ENCODE data around the gene DNAAF3.

The DNAAF3 gene

DNA sequence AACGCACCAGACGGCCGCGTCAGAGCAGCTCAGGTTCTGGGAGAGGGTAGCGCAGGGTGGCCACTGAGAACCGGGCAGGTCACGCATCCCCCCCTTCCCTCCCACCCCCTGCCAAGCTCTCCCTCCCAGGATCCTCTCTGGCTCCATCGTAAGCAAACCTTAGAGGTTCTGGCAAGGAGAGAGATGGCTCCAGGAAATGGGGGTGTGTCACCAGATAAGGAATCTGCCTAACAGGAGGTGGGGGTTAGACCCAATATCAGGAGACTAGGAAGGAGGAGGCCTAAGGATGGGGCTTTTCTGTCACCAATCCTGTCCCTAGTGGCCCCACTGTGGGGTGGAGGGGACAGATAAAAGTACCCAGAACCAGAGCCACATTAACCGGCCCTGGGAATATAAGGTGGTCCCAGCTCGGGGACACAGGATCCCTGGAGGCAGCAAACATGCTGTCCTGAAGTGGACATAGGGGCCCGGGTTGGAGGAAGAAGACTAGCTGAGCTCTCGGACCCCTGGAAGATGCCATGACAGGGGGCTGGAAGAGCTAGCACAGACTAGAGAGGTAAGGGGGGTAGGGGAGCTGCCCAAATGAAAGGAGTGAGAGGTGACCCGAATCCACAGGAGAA lies 50.9 kb downstream of the DNAAF3 start:
- DNase-seq: no peak

DNA sequence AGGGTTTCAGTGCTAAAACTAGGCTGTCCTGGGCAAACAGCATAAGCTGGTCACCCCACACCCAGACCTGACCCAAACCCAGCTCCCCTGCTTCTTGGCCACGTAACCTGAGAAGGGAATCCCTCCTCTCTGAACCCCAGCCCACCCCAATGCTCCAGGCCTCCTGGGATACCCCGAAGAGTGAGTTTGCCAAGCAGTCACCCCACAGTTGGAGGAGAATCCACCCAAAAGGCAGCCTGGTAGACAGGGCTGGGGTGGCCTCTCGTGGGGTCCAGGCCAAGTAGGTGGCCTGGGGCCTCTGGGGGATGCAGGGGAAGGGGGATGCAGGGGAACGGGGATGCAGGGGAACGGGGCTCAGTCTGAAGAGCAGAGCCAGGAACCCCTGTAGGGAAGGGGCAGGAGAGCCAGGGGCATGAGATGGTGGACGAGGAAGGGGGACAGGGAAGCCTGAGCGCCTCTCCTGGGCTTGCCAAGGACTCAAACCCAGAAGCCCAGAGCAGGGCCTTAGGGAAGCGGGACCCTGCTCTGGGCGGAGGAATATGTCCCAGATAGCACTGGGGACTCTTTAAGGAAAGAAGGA lies 51.8 kb downstream of the DNAAF3 start:
- DNase-seq: no peak

DNA sequence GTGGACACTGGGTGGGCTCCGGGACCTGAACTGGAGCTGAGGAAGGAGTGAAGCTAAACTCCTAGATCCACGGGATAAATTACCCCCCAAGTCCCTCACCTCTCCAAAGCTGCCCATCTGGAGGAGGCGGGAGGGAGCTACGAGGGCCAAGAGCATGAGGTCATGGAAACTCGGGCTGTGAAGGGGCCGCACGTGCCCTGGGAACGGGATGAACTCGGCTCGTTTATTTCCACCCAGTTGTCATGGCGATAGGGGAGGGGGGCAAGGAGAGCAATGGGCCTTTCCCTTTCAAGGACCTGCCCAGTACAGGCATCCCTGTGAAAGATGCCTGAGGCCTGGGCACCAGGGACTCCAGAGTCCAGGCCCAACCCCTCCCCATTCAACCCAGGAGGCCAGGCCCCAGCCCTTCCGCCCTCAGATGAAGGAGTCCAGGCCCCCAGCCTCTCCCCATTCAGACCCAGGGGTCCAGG lies 52.8 kb downstream of the DNAAF3 start:
- DNase-seq: peak; percentile 63

DNA sequence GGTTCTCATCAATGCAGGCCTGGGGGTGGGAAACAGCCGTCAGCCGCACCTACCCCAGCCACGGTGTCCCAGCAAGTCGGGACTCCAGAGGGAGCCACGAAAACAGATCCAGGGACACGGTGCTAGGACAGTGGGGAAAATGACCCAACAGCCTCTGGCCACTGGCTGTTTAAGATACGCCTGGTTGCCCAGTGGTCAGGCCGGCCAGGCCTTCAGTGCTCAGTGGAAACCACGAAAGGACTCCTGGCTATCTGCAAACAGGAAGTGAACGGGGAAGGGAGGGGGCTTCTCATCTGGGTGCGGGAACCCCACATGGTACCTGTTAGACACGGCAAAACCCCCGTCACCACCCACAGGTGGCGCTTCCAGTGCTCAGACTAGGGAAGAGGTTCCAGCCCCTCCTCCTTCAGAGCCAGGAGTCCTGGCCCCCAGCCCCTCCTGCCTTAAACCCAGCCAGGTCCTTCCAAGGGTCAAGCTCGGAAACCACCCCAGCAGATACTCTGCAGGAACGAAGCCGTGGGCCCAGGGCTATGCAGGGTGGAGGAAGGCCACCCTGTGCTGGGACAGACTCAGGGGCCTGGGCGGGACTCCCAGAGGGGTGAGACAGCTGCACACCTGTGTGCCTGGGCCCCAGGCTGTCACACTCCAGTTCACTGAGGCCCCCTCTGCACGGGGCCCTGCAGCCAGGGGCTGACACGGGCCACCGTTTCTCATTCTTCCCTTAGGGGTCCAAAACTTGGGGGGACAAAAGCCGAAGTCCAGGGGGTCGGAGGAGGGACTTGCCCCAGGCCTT lies 53.4 kb downstream of the DNAAF3 start:
- DNase-seq: no peak

DNA sequence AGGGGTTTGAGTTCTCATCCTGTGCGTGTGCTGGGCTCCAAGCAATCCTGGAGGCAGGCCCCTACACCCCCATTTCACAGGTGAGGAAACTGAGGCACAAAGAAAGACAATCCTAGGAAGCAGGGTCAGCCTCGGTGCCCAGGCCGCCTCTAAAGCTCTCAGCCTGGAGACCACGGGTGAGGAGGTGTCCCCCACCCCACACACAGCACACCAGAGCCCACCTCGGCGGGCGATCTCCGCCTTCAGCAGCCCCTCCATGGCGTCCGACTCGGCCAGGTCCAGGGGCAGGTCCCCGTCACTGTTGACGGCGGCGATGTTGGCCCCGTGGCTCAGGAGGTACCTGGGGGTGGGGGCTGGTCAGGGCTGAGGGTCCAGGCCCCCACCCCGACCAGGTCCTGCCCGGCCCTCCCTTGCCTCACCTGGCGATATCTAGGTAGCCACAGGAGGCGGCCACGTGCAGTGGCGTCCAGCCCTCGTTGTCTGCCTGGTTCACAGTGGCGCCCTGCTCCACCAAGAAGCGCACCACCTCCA lies 54.1 kb downstream of the DNAAF3 start:
- no peak for DNase-seq

DNA sequence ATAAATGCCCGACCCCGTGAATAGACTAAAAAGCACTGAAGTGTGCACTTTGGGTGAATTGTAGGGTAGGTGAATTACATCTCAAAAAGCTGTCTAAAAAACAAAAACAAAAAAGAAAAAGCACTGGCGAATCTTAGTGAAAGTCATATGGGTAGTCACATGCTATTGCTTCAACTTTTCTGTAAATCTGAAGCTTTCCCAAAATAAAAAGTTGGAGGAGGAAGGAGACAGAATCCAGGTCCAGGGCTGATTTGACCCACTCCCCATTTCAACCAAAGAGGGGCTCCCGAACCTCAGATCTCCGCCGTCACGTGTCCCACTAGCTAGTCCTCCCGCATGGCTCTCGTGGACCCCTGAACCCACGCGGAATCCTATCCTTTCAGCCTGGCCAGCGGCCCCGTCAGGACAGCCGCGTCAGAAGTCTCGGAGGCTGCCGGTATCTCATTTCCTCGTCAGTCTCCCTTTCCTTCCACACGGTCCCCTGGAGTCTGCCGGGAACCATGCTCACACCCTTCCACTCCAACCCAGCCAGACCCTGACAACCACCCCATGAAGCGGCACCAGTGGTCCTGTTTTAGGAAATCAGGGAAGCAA lies 55.1 kb downstream of the DNAAF3 start:
- no peak for DNase-seq

DNA sequence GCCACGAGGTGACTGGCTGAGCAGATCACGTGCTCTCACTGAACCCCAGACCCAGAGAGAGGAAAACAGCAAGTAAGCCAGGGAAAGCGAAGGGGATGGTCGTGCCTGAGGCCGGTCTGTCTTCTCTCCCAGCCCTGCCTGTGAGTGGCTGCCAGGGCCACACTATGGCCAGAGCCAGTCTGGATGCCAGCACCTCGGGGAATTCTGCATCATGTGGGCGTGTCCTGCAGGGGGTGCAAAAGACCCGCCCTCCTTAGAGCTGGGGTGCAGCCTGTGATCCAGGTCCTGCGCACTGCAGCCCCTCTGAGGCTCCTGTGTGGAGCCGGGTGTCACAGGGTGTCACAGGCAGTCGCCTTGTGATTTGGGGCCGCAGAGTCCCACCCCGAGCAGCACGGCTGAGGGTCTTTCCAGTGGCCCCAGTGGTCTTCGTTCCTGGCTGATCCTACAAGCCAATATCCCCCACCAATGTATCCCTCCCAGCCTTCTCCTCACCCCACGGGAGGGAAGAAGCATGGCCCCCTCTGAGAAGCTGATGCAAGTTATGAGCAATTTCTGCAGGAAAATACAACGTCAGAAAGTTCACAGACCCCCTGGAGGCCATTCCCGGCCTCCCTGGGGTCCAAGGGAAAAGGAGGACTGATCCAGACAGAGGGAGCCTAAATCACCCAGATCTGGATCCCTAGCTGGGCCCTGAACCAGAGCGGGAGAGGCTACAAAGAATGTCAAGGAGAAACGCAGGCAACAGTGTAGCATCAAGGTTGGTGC lies 56.7 kb downstream of the DNAAF3 start:
- DNase-seq: no peak
